Hippocampal formation (tissue), 2 donors: ENCODE data around the gene TRIM43B.
"Not testable (repeated sequence)": the region's sequence is repeated elsewhere in the genome, so short reads cannot be mapped to it uniquely, and the experiment has no call there.

Source experiments
- DNase-seq, 2 donors: peaks; one replicate each; lab custom pipeline; 2025; lab: John Stamatoyannopoulos, UW

Gene TRIM43B

DNA sequence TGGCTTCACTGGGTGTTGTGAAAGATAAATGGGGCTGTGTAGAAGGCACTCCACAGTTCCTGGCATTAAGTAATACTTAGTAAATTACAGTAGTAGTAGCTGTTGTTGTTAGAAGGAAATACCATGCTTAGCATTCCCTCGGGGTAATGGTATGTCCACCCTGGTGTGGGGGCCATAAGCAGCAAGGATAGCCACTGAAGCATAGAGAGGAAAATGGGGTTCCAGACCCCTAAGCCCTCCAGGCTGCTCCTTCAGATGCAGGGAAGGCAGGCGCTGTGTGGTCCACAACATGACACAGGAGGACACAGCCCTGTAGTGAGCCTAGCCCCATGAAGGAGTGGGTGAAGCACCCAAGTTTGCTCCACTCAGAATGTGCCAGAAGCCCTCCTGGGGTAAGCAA lies 50.6 kb downstream of the TRIM43B start:
- not testable (repeated sequence) for DNase-seq

DNA sequence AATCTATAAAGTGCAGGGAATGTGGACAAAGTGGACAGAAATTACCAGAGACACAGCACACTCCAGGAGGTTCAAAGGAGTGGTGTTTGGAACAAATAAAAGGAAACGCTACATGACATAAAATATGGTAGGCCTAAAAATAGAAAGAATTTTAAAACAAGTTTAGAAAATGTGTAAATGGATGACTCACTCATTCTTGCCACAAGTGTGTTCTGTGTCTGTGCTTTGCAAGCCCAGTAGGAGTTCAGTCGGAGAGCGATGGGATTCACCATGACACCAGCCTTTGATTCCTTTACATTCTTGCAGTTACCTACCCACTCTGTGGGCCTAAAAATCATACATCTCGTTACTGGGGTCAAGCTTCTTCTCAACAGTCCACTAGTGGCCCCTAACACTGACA lies 51.2 kb downstream of the TRIM43B start:
- DNase-seq, result not testable (repeated sequence)

DNA sequence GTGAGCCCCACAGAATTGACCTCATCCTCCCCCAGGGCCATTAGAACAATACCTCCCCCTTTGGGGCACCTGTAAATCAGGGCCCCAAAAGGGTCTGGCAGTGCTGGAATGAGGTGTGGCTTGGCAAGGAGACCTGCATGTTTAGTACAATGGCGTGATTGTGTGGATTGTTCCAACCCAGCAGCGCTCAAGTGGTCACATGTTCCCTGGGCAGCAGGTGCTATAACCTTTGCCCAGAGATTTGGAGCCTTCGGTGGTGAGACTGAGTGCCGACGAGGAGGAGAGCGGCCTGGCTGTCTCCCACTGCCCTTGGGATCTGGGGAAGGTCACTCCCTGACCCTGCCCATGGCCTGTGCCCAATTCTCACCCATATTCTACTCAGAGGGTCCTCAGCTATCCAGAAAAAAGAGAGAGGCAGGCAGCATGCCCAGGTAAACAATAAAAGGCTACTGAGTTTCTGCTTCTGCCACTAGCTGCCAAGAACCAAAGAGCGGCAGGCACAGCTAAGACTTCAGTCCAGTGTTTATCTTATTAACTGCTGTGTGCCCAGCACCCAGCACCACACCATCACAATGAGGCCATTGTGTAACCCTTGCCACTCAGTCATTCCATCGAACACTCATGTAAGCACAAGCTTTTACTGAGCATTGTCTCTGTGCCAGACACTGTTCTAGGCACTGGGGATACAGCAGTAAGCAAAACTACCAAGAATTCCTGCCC lies 54.6 kb downstream of the TRIM43B start:
- not testable (repeated sequence) for DNase-seq

DNA sequence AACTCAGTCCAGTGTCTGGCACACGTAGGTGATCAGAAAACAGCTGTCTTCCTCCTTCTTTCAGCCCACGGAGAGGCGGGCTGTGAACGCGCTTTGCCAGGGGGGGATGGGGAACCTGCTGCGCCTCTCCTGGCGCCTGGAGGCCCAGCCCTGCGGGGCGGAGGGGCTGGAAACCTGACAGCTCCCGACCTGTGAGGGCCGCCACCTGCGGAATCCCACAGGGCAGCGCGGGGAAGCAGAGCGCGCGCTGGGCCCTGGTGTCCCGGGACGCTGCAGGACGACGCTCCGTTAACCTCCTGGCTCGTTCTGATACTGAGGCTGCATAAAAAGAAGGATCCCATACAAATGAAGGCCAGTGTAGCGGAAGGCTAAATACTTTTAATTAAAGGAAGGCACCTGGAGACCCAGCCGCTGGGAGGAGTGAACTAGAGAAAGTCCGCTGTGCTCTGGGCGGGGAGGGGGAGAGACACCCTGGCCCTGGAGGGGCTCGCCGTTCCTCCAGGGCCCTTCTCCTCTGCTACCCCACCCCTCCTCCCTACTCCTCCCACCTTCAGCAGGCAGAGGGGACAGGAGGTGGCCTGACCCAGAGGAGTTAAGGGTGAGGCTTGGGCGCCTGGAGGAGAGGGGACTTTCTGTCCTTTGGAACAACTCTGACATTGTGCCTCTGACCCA lies 57.2 kb downstream of the TRIM43B start:
- DNase-seq, result not testable (repeated sequence)
